ENCODE measurements around the gene GAD1. TPM values are rescaled to one million over a fixed set of nuclear protein-coding genes. Genes with fewer than 3 reads are reported as not detected.

Gene GAD1
- total and polyA plus RNA-seq, 2 of the 8 experiments (the other 6 are each of a cell fraction or from before 2014, with no cell fraction given) = 0.65 to 1.0 TPM

DNA sequence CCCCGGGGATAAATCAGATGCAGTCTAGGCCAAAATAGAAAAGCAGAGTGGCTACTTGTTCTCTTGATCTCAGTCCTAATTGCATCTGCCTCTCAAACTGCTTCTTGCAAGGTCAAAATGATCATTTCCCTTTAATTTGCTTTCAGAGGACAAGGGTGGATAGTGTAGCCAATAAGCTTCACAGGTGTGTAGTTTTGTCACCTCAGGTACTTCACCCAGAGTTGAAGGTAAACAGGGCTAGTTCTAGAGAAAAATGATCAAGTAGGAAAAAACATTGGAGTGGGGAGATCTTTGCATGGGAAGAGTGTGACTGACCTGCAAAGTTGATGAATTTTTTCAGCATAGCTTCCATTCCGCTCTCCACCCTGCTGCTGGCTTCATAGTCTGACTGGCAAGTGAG, 37.8 kb upstream of the GAD1 start:
- Histone ChIP-seq H3K36me3 (ENCODE audit: control insufficient read depth in 2 of 4, insufficient read depth in 4 of 4, low read length in 3 of 4) (no peaks in the 10 kb centered on the region), H3K79me1 (ENCODE audit: low read depth, low read length) (no peaks in the 10 kb centered on the region), H2BK15ac (ENCODE audit: low read length) (no peak overlapping the region), H3K14ac (ENCODE audit: insufficient read length) (no peak overlapping the region), H3K27me3 (replicated peaks in 1 of 4; ENCODE audit: control insufficient read depth in 3 of 4, extremely low read depth in 1 of 4, insufficient read depth in 3 of 4, low read length in 3 of 4) (no peaks in the 10 kb centered on the region), H3K4me2 (ENCODE audit: insufficient read depth in 1 of 2, low read depth in 2 of 2, low read length in 2 of 2) (no peak overlapping the region), H2AFZ (ENCODE audit: low read length) (no peak overlapping the region), H3K79me2 (ENCODE audit: control insufficient read depth in 1 of 2, insufficient read depth in 2 of 2, low read length in 2 of 2) (no peaks in the 10 kb centered on the region), H3K23ac (ENCODE audit: insufficient read length) (no peak overlapping the region), H2BK5ac (ENCODE audit: low read depth, low read length) (no peak overlapping the region), H3K23me2 (ENCODE audit: low read depth, low read length) (no peaks in the 10 kb centered on the region), H4K91ac (replicated peaks; ENCODE audit: insufficient read length, low read length) (no peak overlapping the region), H2BK20ac (ENCODE audit: low read length) (no peak overlapping the region), H2BK12ac (ENCODE audit: low read depth, low read length) (no peak overlapping the region), H3K18ac (ENCODE audit: extremely low read depth, low read length) (no peak overlapping the region), H3K4me1 (replicated peaks in 1 of 4; ENCODE audit: control insufficient read depth in 3 of 4, insufficient read depth in 4 of 4, low read length in 3 of 4) (no peaks in the 10 kb centered on the region; a peak in 1 of 7 replicates), H2BK120ac (replicated peaks; ENCODE audit: low read depth, low read length) (no peak overlapping the region), H3K27ac (ENCODE audit: low read depth, low read length) (no peak overlapping the region), H3K4ac (replicated peaks; ENCODE audit: insufficient read length, low read depth, low read length) (no peak overlapping the region), H3K9ac (replicated peaks in 1 of 4; ENCODE audit: extremely low read depth in 1 of 4, low read depth in 3 of 4, low read length in 3 of 4) (no peak overlapping the region), H4K20me1 (replicated peaks in 1 of 2; ENCODE audit: control insufficient read depth in 1 of 2, insufficient read depth in 2 of 2, low read length in 2 of 2) (no peaks in the 10 kb centered on the region), H4K8ac (ENCODE audit: extremely low read depth, insufficient read depth, low read length) (no peak overlapping the region), H3K9me3 (ENCODE audit: insufficient read depth in 2 of 2, low read depth in 1 of 2, low read length in 1 of 2) (no peaks in the 10 kb centered on the region), H3K4me3 (ENCODE audit: extremely low read depth in 1 of 4, insufficient read depth in 2 of 4, low read depth in 3 of 4, low read length in 4 of 4) (no peak overlapping the region), H2AK5ac (ENCODE audit: low read depth, low read length) (no peak overlapping the region), H4K5ac (ENCODE audit: insufficient read length, low read depth, low read length) (no peak overlapping the region), H3K56ac (replicated peaks; ENCODE audit: insufficient read length, low read depth, low read length) (no peak overlapping the region)
- no peak for DNase-seq (ENCODE audit: low read depth in 1 of 2, low spot score in 2 of 2)
- no peak for TF ChIP-seq KDM5A (IDR thresholded peaks at IDR 0.05; ENCODE audit: low read length)
- TF ChIP-seq CEBPB (IDR thresholded peaks at IDR 0.05; ENCODE audit: low read depth, low read length) = no peak
- TF ChIP-seq SAP30 (IDR thresholded peaks at IDR 0.05; ENCODE audit: insufficient read depth, insufficient replicate concordance, low read length) = no peak
- TF ChIP-seq RNF2 (IDR thresholded peaks at IDR 0.05; ENCODE audit: borderline replicate concordance, low read depth, low read length, missing control alignments, poor library complexity, severe bottlenecking) = no peak
- TF ChIP-seq, protein P1, sequence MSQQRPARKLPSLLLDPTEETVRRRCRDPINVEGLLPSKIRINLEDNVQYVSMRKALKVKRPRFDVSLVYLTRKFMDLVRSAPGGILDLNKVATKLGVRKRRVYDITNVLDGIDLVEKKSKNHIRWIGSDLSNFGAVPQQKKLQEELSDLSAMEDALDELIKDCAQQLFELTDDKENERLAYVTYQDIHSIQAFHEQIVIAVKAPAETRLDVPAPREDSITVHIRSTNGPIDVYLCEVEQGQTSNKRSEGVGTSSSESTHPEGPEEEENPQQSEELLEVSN (IDR thresholded peaks at IDR 0.05) = no peak
- TF ChIP-seq, protein P2, sequence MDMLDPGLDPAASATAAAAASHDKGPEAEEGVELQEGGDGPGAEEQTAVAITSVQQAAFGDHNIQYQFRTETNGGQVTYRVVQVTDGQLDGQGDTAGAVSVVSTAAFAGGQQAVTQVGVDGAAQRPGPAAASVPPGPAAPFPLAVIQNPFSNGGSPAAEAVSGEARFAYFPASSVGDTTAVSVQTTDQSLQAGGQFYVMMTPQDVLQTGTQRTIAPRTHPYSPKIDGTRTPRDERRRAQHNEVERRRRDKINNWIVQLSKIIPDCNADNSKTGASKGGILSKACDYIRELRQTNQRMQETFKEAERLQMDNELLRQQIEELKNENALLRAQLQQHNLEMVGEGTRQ (IDR thresholded peaks at IDR 0.05; ENCODE audit: low read length) = no peak
- FAIRE-seq = no peak
- ChIA-PET CTCF (ENCODE audit: partially characterized antibody) (interaction anchor here (0.8 kb wide), 1 partner anchor 370 kb away, joined by 4 read pairs; no protein-coding TSS in a partner anchor), POLR2A (ENCODE audit: partially characterized antibody) (no interaction called here)
- WGBS, 2 experiments (ENCODE audit: extremely low coverage in 1 of 2, insufficient coverage in 1 of 2, insufficient read length in 1 of 2, insufficient replicate concordance in 2 of 2, low coverage in 1 of 2, low lambda C conversion rate in 2 of 2, missing lambda C conversion rate in 1 of 2) = 43% methylated on average over 2 of the region's 2 CpGs; no CpG with 5 or more reads in 1 of the 2 experiments
